SK-N-SH treated with all-trans-retinoic acid at 6 μM for 48 hours (cell line): ENCODE measurements around the gene CPNE2.

Experiments used
- ATAC-seq: fragments of 200-7000 bp; cut with Tn5 transposase; 3 replicates; pipeline ENCODE4 v1.9.1; 2020; ENCODE audit warnings: mild to moderate bottlenecking, moderate library complexity
- ARNTL ChIP-seq: fragments of 450-650 bp; formaldehyde crosslinking; IDR thresholded peaks from 2 replicates; pipeline ENCODE4 v1.5.0; 2020; ENCODE audit warnings: low read depth, mild to moderate bottlenecking, moderate library complexity, borderline replicate concordance
- BACH2 ChIP-seq: fragments of 250-450 bp; sonication (Bioruptor Pico); IDR thresholded peaks from 2 replicates; pipeline ENCODE4 v1.9.0; 2021; ENCODE audit warnings: mild to moderate bottlenecking, borderline replicate concordance
- CSDC2 ChIP-seq: fragments of 250-450 bp; sonication (Bioruptor Pico); IDR thresholded peaks from 2 replicates; pipeline ENCODE4 v1.5.0; 2020; ENCODE audit warnings: mild to moderate bottlenecking, moderate library complexity
- CSRNP3 ChIP-seq: fragments of 250-450 bp; sonication (Bioruptor Pico); IDR thresholded peaks from 2 replicates; pipeline ENCODE4 v1.5.1; 2021; ENCODE audit warnings: mild to moderate bottlenecking, moderate library complexity
- ESRRG ChIP-seq: fragments of 250-450 bp; sonication (Bioruptor Pico); IDR thresholded peaks from 2 replicates; pipeline ENCODE4 v1.6.1; 2021; ENCODE audit warnings: mild to moderate bottlenecking
- GLIS3 ChIP-seq: fragments of 250-450 bp; sonication (Bioruptor Pico); IDR thresholded peaks from 2 replicates; pipeline ENCODE4 v1.5.0; 2020; ENCODE audit warnings: mild to moderate bottlenecking, moderate library complexity
- ISL1 ChIP-seq: fragments of 250-450 bp; sonication (Bioruptor Pico); IDR thresholded peaks from 2 replicates; pipeline ENCODE4 v2.1.2; 2022; ENCODE audit warnings: mild to moderate bottlenecking, moderate library complexity
- OSR1 ChIP-seq: fragments of 250-450 bp; sonication (Bioruptor Pico); IDR thresholded peaks from 2 replicates; pipeline ENCODE4 v1.8.0; 2022; ENCODE audit warnings: moderate library complexity, mild to moderate bottlenecking, inconsistent platforms
- POU6F1 ChIP-seq: fragments of 250-450 bp; sonication (Bioruptor Pico); IDR thresholded peaks from 2 replicates; pipeline ENCODE4 v1.8.0; 2021; ENCODE audit warnings: low read depth, mild to moderate bottlenecking, moderate library complexity, borderline replicate concordance
- PPARA ChIP-seq: fragments of 250-450 bp; sonication (Bioruptor Pico); IDR thresholded peaks from 2 replicates; pipeline ENCODE4 v1.5.0; 2020; ENCODE audit warnings: mild to moderate bottlenecking, borderline replicate concordance
- RARB ChIP-seq: fragments of 250-450 bp; sonication (Bioruptor Pico); IDR thresholded peaks from 2 replicates; pipeline ENCODE4 v1.8.0; 2021; ENCODE audit warnings: mild to moderate bottlenecking, moderate library complexity
- SNAI2 ChIP-seq: fragments of 250-450 bp; sonication (Bioruptor Pico); IDR thresholded peaks from 2 replicates; pipeline ENCODE4 v1.5.0; 2020; ENCODE audit warnings: mild to moderate bottlenecking, moderate library complexity
- TCF4 ChIP-seq: fragments of 250-450 bp; sonication (Bioruptor Pico); IDR thresholded peaks from 2 replicates; pipeline ENCODE4 v1.8.0; 2021; ENCODE audit warnings: mild to moderate bottlenecking, moderate library complexity, borderline replicate concordance
- TOX ChIP-seq: fragments of 250-450 bp; sonication (Bioruptor Pico); IDR thresholded peaks from 2 replicates; pipeline ENCODE4 v1.8.0; 2021; ENCODE audit warnings: mild to moderate bottlenecking, moderate library complexity, borderline replicate concordance
- TSHZ2 ChIP-seq: fragments of 250-450 bp; sonication (Bioruptor Pico); IDR thresholded peaks from 2 replicates; pipeline ENCODE4 v1.5.0; 2020; ENCODE audit warnings: mild to moderate bottlenecking, moderate library complexity
- ZC3H10 ChIP-seq: fragments of 250-450 bp; sonication (Bioruptor Pico); IDR thresholded peaks from 2 replicates; pipeline ENCODE4 v1.5.1; 2021; ENCODE audit warnings: mild to moderate bottlenecking, moderate library complexity
- ZFP3 ChIP-seq: fragments of 250-450 bp; sonication (Bioruptor Pico); IDR thresholded peaks from 2 replicates; pipeline ENCODE4 v1.5.0; 2020; ENCODE audit warnings: mild to moderate bottlenecking, moderate library complexity
- ZFP30 ChIP-seq: fragments of 450-650 bp; formaldehyde crosslinking; IDR thresholded peaks from 2 replicates; pipeline ENCODE4 v1.5.0; 2022; ENCODE audit warnings: mild to moderate bottlenecking, moderate library complexity
- ZNF565 ChIP-seq: fragments of 450-650 bp; formaldehyde crosslinking; conservative IDR thresholded peaks from 2 replicates; pipeline ENCODE4 v1.5.0; 2020; ENCODE audit warnings: low read depth, mild to moderate bottlenecking, moderate library complexity
- ZNF70 ChIP-seq: fragments of 450-650 bp; formaldehyde crosslinking; IDR thresholded peaks from 2 replicates; pipeline ENCODE4 v1.5.0; 2020; ENCODE audit warnings: mild to moderate bottlenecking, moderate library complexity
- ZNF8 ChIP-seq: fragments of 450-650 bp; formaldehyde crosslinking; IDR thresholded peaks from 2 replicates; pipeline ENCODE4 v1.5.0; 2020; ENCODE audit warnings: mild to moderate bottlenecking, moderate library complexity
- TF ChIP-seq, protein P1 (sequence below): fragments of 250-450 bp; sonication (Bioruptor Pico); IDR thresholded peaks from 2 replicates; pipeline ENCODE4 v1.8.0; 2020; ENCODE audit warnings: mild to moderate bottlenecking, moderate library complexity, borderline replicate concordance
- TF ChIP-seq, protein P2 (sequence below): fragments of 250-450 bp; sonication (Bioruptor Pico); IDR thresholded peaks from 2 replicates; pipeline ENCODE4 v1.5.1; 2020; ENCODE audit warnings: low read depth, mild to moderate bottlenecking, moderate library complexity

CPNE2 gene

DNA sequence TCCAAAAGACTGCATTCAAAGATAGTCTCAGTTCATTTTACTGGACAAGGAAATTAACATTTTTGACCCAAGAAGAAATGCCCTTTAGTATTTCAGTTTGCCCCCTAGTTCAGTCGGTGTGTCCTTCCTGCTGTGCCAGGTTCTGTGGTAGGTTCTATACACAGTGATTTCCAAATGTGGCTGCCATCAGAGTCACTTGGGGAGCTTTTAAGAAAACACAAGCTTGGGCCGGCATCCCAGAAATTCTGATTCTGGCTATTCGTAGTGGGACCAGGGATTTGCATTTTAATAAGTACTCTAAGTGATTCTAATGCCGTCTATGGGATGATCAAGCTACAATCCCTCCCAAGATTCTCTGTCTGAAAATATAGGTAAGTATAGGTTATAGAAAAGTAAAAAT is 103.9 kb downstream of the CPNE2 start:
- no peak for ATAC-seq
- no peak for TF ChIP-seq TSHZ2 (CRISPR knock-in tag)
- TF ChIP-seq, protein P1, sequence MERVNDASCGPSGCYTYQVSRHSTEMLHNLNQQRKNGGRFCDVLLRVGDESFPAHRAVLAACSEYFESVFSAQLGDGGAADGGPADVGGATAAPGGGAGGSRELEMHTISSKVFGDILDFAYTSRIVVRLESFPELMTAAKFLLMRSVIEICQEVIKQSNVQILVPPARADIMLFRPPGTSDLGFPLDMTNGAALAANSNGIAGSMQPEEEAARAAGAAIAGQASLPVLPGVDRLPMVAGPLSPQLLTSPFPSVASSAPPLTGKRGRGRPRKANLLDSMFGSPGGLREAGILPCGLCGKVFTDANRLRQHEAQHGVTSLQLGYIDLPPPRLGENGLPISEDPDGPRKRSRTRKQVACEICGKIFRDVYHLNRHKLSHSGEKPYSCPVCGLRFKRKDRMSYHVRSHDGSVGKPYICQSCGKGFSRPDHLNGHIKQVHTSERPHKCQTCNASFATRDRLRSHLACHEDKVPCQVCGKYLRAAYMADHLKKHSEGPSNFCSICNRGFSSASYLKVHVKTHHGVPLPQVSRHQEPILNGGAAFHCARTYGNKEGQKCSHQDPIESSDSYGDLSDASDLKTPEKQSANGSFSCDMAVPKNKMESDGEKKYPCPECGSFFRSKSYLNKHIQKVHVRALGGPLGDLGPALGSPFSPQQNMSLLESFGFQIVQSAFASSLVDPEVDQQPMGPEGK (CRISPR knock-in tag), result no peak
- no peak for TF ChIP-seq ZFP30 (CRISPR knock-in tag)
- TF ChIP-seq PPARA, result no peak
- no peak for TF ChIP-seq RARB

GRCh38 chr16:57196753-57197152 is 104.4 kb downstream of the CPNE2 start:
- 0 out of 2 replicates have a peak, but pooled peaks have one; percentile 31 for TF ChIP-seq GLIS3 (CRISPR knock-in tag)
- no peak for TF ChIP-seq OSR1 (CRISPR knock-in tag)
- no peak for TF ChIP-seq BACH2
- TF ChIP-seq POU6F1 (CRISPR knock-in tag), result no peak
- peak; percentile 74; the same call in 1 of the 2 replicates for TF ChIP-seq CSRNP3 (CRISPR knock-in tag)
- TF ChIP-seq CSDC2 (CRISPR knock-in tag), result no peak
- peak; percentile 93 for TF ChIP-seq TCF4 (CRISPR knock-in tag)
- no peak; the same call in 1 of the 2 replicates for TF ChIP-seq ZFP3 (CRISPR knock-in tag)
- no peak for TF ChIP-seq ESRRG (CRISPR knock-in tag)
- TF ChIP-seq, protein P2, sequence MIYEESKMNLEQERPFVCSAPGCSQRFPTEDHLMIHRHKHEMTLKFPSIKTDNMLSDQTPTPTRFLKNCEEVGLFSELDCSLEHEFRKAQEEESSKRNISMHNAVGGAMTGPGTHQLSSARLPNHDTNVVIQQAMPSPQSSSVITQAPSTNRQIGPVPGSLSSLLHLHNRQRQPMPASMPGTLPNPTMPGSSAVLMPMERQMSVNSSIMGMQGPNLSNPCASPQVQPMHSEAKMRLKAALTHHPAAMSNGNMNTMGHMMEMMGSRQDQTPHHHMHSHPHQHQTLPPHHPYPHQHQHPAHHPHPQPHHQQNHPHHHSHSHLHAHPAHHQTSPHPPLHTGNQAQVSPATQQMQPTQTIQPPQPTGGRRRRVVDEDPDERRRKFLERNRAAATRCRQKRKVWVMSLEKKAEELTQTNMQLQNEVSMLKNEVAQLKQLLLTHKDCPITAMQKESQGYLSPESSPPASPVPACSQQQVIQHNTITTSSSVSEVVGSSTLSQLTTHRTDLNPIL (CRISPR knock-in tag), result no peak
- no peak for TF ChIP-seq ZNF565 (CRISPR knock-in tag)
- TF ChIP-seq, protein P1 (CRISPR knock-in tag), result no peak
- peak; percentile 46; the same call in 1 of the 2 replicates for TF ChIP-seq ZNF70 (CRISPR knock-in tag)
- TF ChIP-seq ARNTL, result no peak
- no peak for TF ChIP-seq TOX
- peak; percentile 97 for TF ChIP-seq TSHZ2 (CRISPR knock-in tag)
- TF ChIP-seq ISL1 (CRISPR knock-in tag), result peak; percentile 87
- TF ChIP-seq ZC3H10, result no peak
- no peak for TF ChIP-seq RARB
- TF ChIP-seq PPARA, result no peak
- TF ChIP-seq SNAI2 (CRISPR knock-in tag), result 0 out of 2 replicates have a peak, but pooled peaks have one; percentile 47
- peak; percentile 18; the same call in 1 of the 2 replicates for TF ChIP-seq ZNF8 (CRISPR knock-in tag)
- no peak for TF ChIP-seq ZFP30 (CRISPR knock-in tag)
- ATAC-seq, result peak; percentile 24; the same call in 2 of the 3 replicates
